Activated T-cell treated with anti-CD3 and anti-CD28 coated beads for 4 hours (primary cell): Measurements from ENCODE around the gene PANX1.

ENCODE experiments used
- DNase-seq: peaks from one replicate; pipeline ENCODE4 v3.0.0-alpha.2; 2020

Gene PANX1

GRCh38 chr11:94130298-94131046 is 1.8 kb downstream of the PANX1 start:
- DNase-seq = no peak

- DNase-seq = no peak
Observed at GRCh38 chr11:94131047-94131717, 2.5 kb downstream of the PANX1 start.

GRCh38 chr11:94131718-94132115 is 3.1 kb downstream of the PANX1 start:
- no peak for DNase-seq

GRCh38 chr11:94132152-94132558 is 3.5 kb downstream of the PANX1 start:
- no peak for DNase-seq

- no peak for DNase-seq
Observed at GRCh38 chr11:94132823-94133408, 4.3 kb downstream of the PANX1 start.

- DNase-seq = no peak
Observed at GRCh38 chr11:94133752-94134151, 5.1 kb downstream of the PANX1 start.

- DNase-seq = no peak
Observed at GRCh38 chr11:94134651-94135512, 6.2 kb downstream of the PANX1 start.

GRCh38 chr11:94139416-94139815 is 10.8 kb downstream of the PANX1 start:
- no peak for DNase-seq

- DNase-seq = no peak
Observed at GRCh38 chr11:94140154-94140655, 11.6 kb downstream of the PANX1 start.

GRCh38 chr11:94141511-94142307 is 13.1 kb downstream of the PANX1 start:
- DNase-seq = no peak

GRCh38 chr11:94142308-94143281 is 14.0 kb downstream of the PANX1 start:
- DNase-seq = no peak

GRCh38 chr11:94144216-94144615 is 15.6 kb downstream of the PANX1 start:
- DNase-seq = no peak

GRCh38 chr11:94144664-94145063 is 16.0 kb downstream of the PANX1 start:
- no peak for DNase-seq

GRCh38 chr11:94145431-94145830 is 16.8 kb downstream of the PANX1 start:
- no peak for DNase-seq

GRCh38 chr11:94145916-94146315 is 17.3 kb downstream of the PANX1 start:
- DNase-seq = no peak

- DNase-seq = no peak
Observed at GRCh38 chr11:94147433-94147845, 18.8 kb downstream of the PANX1 start.

- DNase-seq = no peak
Observed at GRCh38 chr11:94148189-94148588, 19.5 kb downstream of the PANX1 start.

- DNase-seq = no peak
Observed at GRCh38 chr11:94149431-94150017, 20.9 kb downstream of the PANX1 start.

GRCh38 chr11:94150056-94150455 is 21.4 kb downstream of the PANX1 start:
- no peak for DNase-seq
